Activated naive CD4-positive, alpha-beta T cell treated with anti-CD3 and anti-CD28 coated beads for 36 hours (primary cell): Measurements from ENCODE around the gene SPEF1. TPM values are rescaled to one million over a fixed set of nuclear protein-coding genes. Genes with fewer than 3 reads are reported as not detected.
A peak's percentile ranks its signal among the peaks of the same experiment; 100 is the strongest.

Experiments used
- CTCF ChIA-PET: fragments of 350-600 bp; sonication (Branson Sonifier 250); formaldehyde crosslinking; loops from one replicate; lab custom pipeline; 2021; ENCODE audit warnings: antibody characterized with exemption; lab: Charles Lee
- DNase-seq: peaks from one replicate; pipeline ENCODE4 v3.0.0-alpha.2; 2020
- H3K27ac Mint-ChIP-seq: one replicate; pipeline ENCODE4 v1.8.0; 2021; ENCODE audit warnings: mild to moderate bottlenecking, mixed read lengths
- H3K27me3 Mint-ChIP-seq: one replicate; pipeline ENCODE4 v1.8.0; 2021; ENCODE audit warnings: low read depth, mixed read lengths
- H3K36me3 Mint-ChIP-seq: one replicate; pipeline ENCODE4 v1.8.0; 2021; ENCODE audit warnings: low read depth, mixed read lengths
- H3K4me1 Mint-ChIP-seq: one replicate; pipeline ENCODE4 v1.8.0; 2021; ENCODE audit warnings: low read depth, mixed read lengths
- H3K4me3 Mint-ChIP-seq: one replicate; pipeline ENCODE4 v1.8.0; 2021; ENCODE audit warnings: mild to moderate bottlenecking, moderate library complexity, mixed read lengths
- H3K9me3 Mint-ChIP-seq: one replicate; pipeline ENCODE4 v1.8.0; 2021; ENCODE audit warnings: mixed read lengths
- intact Hi-C: fragments of 100-400 bp; cut with micrococcal nuclease; formaldehyde crosslinking; loops from one replicate; pipeline ENCODE4 v1.15.1; 2023
- total RNA-seq, 2 experiments: library from RNA; stranded (reverse); gene quantifications; one replicate each; pipeline ENCODE4 v1.2.3, GENCODE V29; 2021

Gene SPEF1
- total RNA-seq, 2 experiments from 2014 or later, result not detected

GRCh38 chr20:3818155-3819151, 37.2 kb upstream of the SPEF1 start:
- no peak overlapping the region for H3K4me3 Mint-ChIP-seq
- intact Hi-C loops, result no loop called here
- H3K27me3 Mint-ChIP-seq, result no peaks in the 10 kb centered on the region
- DNase-seq, result peak; percentile 34
- CTCF ChIA-PET, result interaction anchor here (1.0 to 5.3 kb wide), 8 partner anchors 12 to 65 kb away, joined by 3 to 58 read pairs (median 4); partner anchors contain the start of genes CENPB and SPEF1
- peak overlapping the region; percentile 14 for H3K27ac Mint-ChIP-seq
- no peaks in the 10 kb centered on the region for H3K9me3 Mint-ChIP-seq
- H3K4me1 Mint-ChIP-seq, result peaks cover 48% of the 10 kb centered on the region
- no peaks in the 10 kb centered on the region for H3K36me3 Mint-ChIP-seq

- Mint-ChIP-seq H3K36me3 (no peaks in the 10 kb centered on the region), H3K4me1 (peaks cover 58% of the 10 kb centered on the region), H3K27me3 (no peaks in the 10 kb centered on the region), H3K9me3 (no peaks in the 10 kb centered on the region), H3K4me3 (no peak overlapping the region), H3K27ac (peak overlapping the region; percentile 2)
- peak; percentile 45 for DNase-seq
- intact Hi-C loops, result no loop called here
- CTCF ChIA-PET, result interaction anchor here (1.0 to 1.8 kb wide), 3 partner anchors 20 to 31 kb away, joined by 3 to 4 read pairs (median 3); partner anchors contain the start of gene CENPB
Measured at GRCh38 chr20:3815703-3816315, 34.6 kb upstream of the SPEF1 start.

- DNase-seq, result no peak
- CTCF ChIA-PET, result interaction anchor here (0.6 to 1.4 kb wide), 4 partner anchors 14 to 197 kb away, joined by 3 to 5 read pairs (median 4); no protein-coding TSS in a partner anchor
- intact Hi-C loops, result no loop called here
- no peaks in the 10 kb centered on the region for H3K27me3 Mint-ChIP-seq
- H3K4me1 Mint-ChIP-seq, result peaks cover 65% of the 10 kb centered on the region
- H3K9me3 Mint-ChIP-seq, result no peaks in the 10 kb centered on the region
- H3K4me3 Mint-ChIP-seq, result no peak overlapping the region
- H3K36me3 Mint-ChIP-seq, result no peaks in the 10 kb centered on the region
- H3K27ac Mint-ChIP-seq, result peak overlapping the region; percentile 41
Measured at GRCh38 chr20:3814928-3815495, 33.8 kb upstream of the SPEF1 start.

GRCh38 chr20:3813848-3814581, 32.8 kb upstream of the SPEF1 start:
- intact Hi-C loops, result loop anchor here (2.0 kb wide), 1 partner anchor 941 kb away; the partner anchor contains the start of gene PTPRA
- H3K4me3 Mint-ChIP-seq, result no peak overlapping the region
- H3K4me1 Mint-ChIP-seq, result peaks cover 59% of the 10 kb centered on the region

GRCh38 chr20:3812975-3813847, 32.0 kb upstream of the SPEF1 start:
- Mint-ChIP-seq H3K36me3 (no peaks in the 10 kb centered on the region), H3K4me3 (no peak overlapping the region), H3K27me3 (no peaks in the 10 kb centered on the region), H3K27ac (peak overlapping the region; percentile 58), H3K4me1 (peaks cover 58% of the 10 kb centered on the region), H3K9me3 (no peaks in the 10 kb centered on the region)
- DNase-seq, result no peak
- intact Hi-C loops, result loop anchor here (2.0 kb wide), 1 partner anchor 940 kb away; the partner anchor contains the start of gene PTPRA
- CTCF ChIA-PET, result interaction anchor here (0.6 to 3.0 kb wide), 8 partner anchors 12 to 272 kb away, joined by 3 to 26 read pairs (median 4); partner anchors contain the start of genes ADISSP and CENPB

More at GRCh38 chr20:3813848-3814581, 32.8 kb upstream of the SPEF1 start:
- Mint-ChIP-seq H3K27ac (peak overlapping the region; percentile 53), H3K9me3 (no peaks in the 10 kb centered on the region), H3K27me3 (no peaks in the 10 kb centered on the region), H3K36me3 (no peaks in the 10 kb centered on the region)
- CTCF ChIA-PET, result interaction anchor here (0.6 to 3.0 kb wide), 8 partner anchors 13 to 271 kb away, joined by 3 to 26 read pairs (median 4); partner anchors contain the start of genes ADISSP and CENPB
- peak; percentile 54 for DNase-seq

GRCh38 chr20:3812259-3812681, 31.0 kb upstream of the SPEF1 start:
- CTCF ChIA-PET, result interaction anchor here (0.6 to 3.0 kb wide), 6 partner anchors 8 to 371 kb away, joined by 3 to 26 read pairs (median 4); partner anchors contain the start of genes ADISSP, AP5S1 and CENPB
- H3K9me3 Mint-ChIP-seq, result no peaks in the 10 kb centered on the region
- intact Hi-C loops, result loop anchor here (2.0 kb wide), 1 partner anchor 939 kb away; the partner anchor contains the start of gene PTPRA
- peak overlapping the region; percentile 86 for H3K4me3 Mint-ChIP-seq
- no peaks in the 10 kb centered on the region for H3K27me3 Mint-ChIP-seq
- H3K36me3 Mint-ChIP-seq, result no peaks in the 10 kb centered on the region
- no peak for DNase-seq
- H3K27ac Mint-ChIP-seq, result peak overlapping the region; percentile 97
- H3K4me1 Mint-ChIP-seq, result peaks cover 64% of the 10 kb centered on the region

- intact Hi-C loops, result loop anchor here (1.0 to 2.0 kb wide), 5 partner anchors 9 to 939 kb away; partner anchors contain the start of genes ADISSP, AP5S1, CDC25B and PANK2
- H3K9me3 Mint-ChIP-seq, result no peaks in the 10 kb centered on the region
- DNase-seq, result peak; percentile 97
- H3K4me3 Mint-ChIP-seq, result peak overlapping the region; percentile 86
- peak overlapping the region; percentile 97 for H3K27ac Mint-ChIP-seq
- CTCF ChIA-PET, result interaction anchor here (0.6 to 3.0 kb wide), 6 partner anchors 9 to 44 kb away, joined by 3 to 26 read pairs (median 6); partner anchors contain the start of genes ADISSP, AP5S1 and CENPB
- peaks cover 5% of the 10 kb centered on the region for H3K36me3 Mint-ChIP-seq
- no peaks in the 10 kb centered on the region for H3K27me3 Mint-ChIP-seq
- peaks cover 70% of the 10 kb centered on the region for H3K4me1 Mint-ChIP-seq
Measured at GRCh38 chr20:3811467-3812258, 30.4 kb upstream of the SPEF1 start.

- intact Hi-C loops, result no loop called here
Measured at GRCh38 chr20:3808544-3808943, 27.3 kb upstream of the SPEF1 start.

GRCh38 chr20:3804781-3805180, 23.5 kb upstream of the SPEF1 start:
- peaks cover 49% of the 10 kb centered on the region for H3K36me3 Mint-ChIP-seq
- no peak for DNase-seq

More at GRCh38 chr20:3808544-3808943, 27.3 kb upstream of the SPEF1 start:
- Mint-ChIP-seq H3K4me3 (no peak overlapping the region), H3K27ac (no peak overlapping the region), H3K36me3 (peaks cover 22% of the 10 kb centered on the region), H3K9me3 (no peaks in the 10 kb centered on the region), H3K4me1 (peaks cover 53% of the 10 kb centered on the region), H3K27me3 (no peaks in the 10 kb centered on the region)
- CTCF ChIA-PET, result interaction anchor here (1.1 kb wide), 1 partner anchor 9 kb away, joined by 3 read pairs; no protein-coding TSS in a partner anchor
- no peak for DNase-seq

More at GRCh38 chr20:3804781-3805180, 23.5 kb upstream of the SPEF1 start:
- Mint-ChIP-seq H3K4me1 (peaks cover 39% of the 10 kb centered on the region), H3K9me3 (no peaks in the 10 kb centered on the region), H3K27ac (no peak overlapping the region), H3K27me3 (no peaks in the 10 kb centered on the region), H3K4me3 (no peak overlapping the region)
- CTCF ChIA-PET, result interaction anchor here (0.6 kb wide), 1 partner anchor 17 kb away, joined by 3 read pairs; no protein-coding TSS in a partner anchor
- intact Hi-C loops, result no loop called here
